ENCODE measurements around the gene EXOC1L.

The EXOC1L gene

GRCh38 chr4:55834086-55834795 is 14.7 kb downstream of the EXOC1L start:
- Histone ChIP-seq H3K4me3 (ENCODE audit: low read length, poor library complexity, severe bottlenecking) (no peak overlapping the region), H3K9me2 (replicated peaks; ENCODE audit: low read depth, low read length) (no peaks in the 10 kb centered on the region), H3K9me3 (ENCODE audit: insufficient read depth, low read depth, low read length) (no peaks in the 10 kb centered on the region), H3K4me1 (ENCODE audit: insufficient read depth, low read length, poor library complexity, severe bottlenecking) (no peaks in the 10 kb centered on the region), H3K27me3 (ENCODE audit: insufficient read depth, low read length, poor library complexity, severe bottlenecking) (peaks cover 11% of the 10 kb centered on the region), H3K36me3 (ENCODE audit: insufficient read depth, low read length) (no peaks in the 10 kb centered on the region), H3F3A (ENCODE audit: low read depth) (no peaks in the 10 kb centered on the region), H3K9ac (ENCODE audit: low read depth, low read length, poor library complexity, severe bottlenecking) (no peak overlapping the region), H3K4me2 (ENCODE audit: low read depth, low read length, poor library complexity, severe bottlenecking) (no peak overlapping the region), H4K20me1 (ENCODE audit: insufficient read depth, low read length, poor library complexity, severe bottlenecking) (no peaks in the 10 kb centered on the region), H3K79me2 (ENCODE audit: insufficient read depth, low read length) (no peaks in the 10 kb centered on the region), H2AFZ (ENCODE audit: low read length) (no peak overlapping the region)
- TF ChIP-seq EZH2phosphoT487 (IDR thresholded peaks at IDR 0.05; ENCODE audit: borderline replicate concordance) (no peak), CTCF (conservative IDR thresholded peaks at IDR 0.05; ENCODE audit: low read length) (no peak)

- no peak overlapping the region for H2AFZ ChIP-seq (ENCODE audit: low read length)
- no peak overlapping the region for H3K4me3 ChIP-seq (ENCODE audit: low read length, poor library complexity, severe bottlenecking)
- TF ChIP-seq CTCF (conservative IDR thresholded peaks at IDR 0.05; ENCODE audit: low read length), result no peak
- TF ChIP-seq EZH2phosphoT487 (IDR thresholded peaks at IDR 0.05; ENCODE audit: borderline replicate concordance), result no peak
- no peaks in the 10 kb centered on the region for H3K27me3 ChIP-seq (ENCODE audit: insufficient read depth, low read length, poor library complexity, severe bottlenecking)
- H3K4me1 ChIP-seq (ENCODE audit: insufficient read depth, low read length, poor library complexity, severe bottlenecking), result no peaks in the 10 kb centered on the region
- H4K20me1 ChIP-seq (ENCODE audit: insufficient read depth, low read length, poor library complexity, severe bottlenecking), result no peaks in the 10 kb centered on the region
- no peak overlapping the region for H3K4me2 ChIP-seq (ENCODE audit: low read depth, low read length, poor library complexity, severe bottlenecking)
- H3K36me3 ChIP-seq (ENCODE audit: insufficient read depth, low read length), result no peaks in the 10 kb centered on the region
- no peaks in the 10 kb centered on the region for H3F3A ChIP-seq (ENCODE audit: low read depth)
- no peaks in the 10 kb centered on the region for H3K9me2 ChIP-seq (replicated peaks; ENCODE audit: low read depth, low read length)
- H3K79me2 ChIP-seq (ENCODE audit: insufficient read depth, low read length), result no peaks in the 10 kb centered on the region
- H3K9me3 ChIP-seq (ENCODE audit: insufficient read depth, low read depth, low read length), result no peaks in the 10 kb centered on the region
- no peak overlapping the region for H3K9ac ChIP-seq (ENCODE audit: low read depth, low read length, poor library complexity, severe bottlenecking)
Measured at GRCh38 chr4:55837903-55838302, 18.3 kb downstream of the EXOC1L start.

GRCh38 chr4:55838356-55838755 is 18.8 kb downstream of the EXOC1L start:
- H3K79me2 ChIP-seq (ENCODE audit: insufficient read depth, low read length), result no peaks in the 10 kb centered on the region
- H3F3A ChIP-seq (ENCODE audit: low read depth), result no peaks in the 10 kb centered on the region
- no peak overlapping the region for H3K9ac ChIP-seq (ENCODE audit: low read depth, low read length, poor library complexity, severe bottlenecking)
- TF ChIP-seq CTCF (conservative IDR thresholded peaks at IDR 0.05; ENCODE audit: low read length) (no peak), EZH2phosphoT487 (IDR thresholded peaks at IDR 0.05; ENCODE audit: borderline replicate concordance) (no peak)
- H3K4me2 ChIP-seq (ENCODE audit: low read depth, low read length, poor library complexity, severe bottlenecking), result no peak overlapping the region
- no peaks in the 10 kb centered on the region for H3K9me2 ChIP-seq (replicated peaks; ENCODE audit: low read depth, low read length)
- no peaks in the 10 kb centered on the region for H3K9me3 ChIP-seq (ENCODE audit: insufficient read depth, low read depth, low read length)
- H3K4me1 ChIP-seq (ENCODE audit: insufficient read depth, low read length, poor library complexity, severe bottlenecking), result no peaks in the 10 kb centered on the region
- H3K27me3 ChIP-seq (ENCODE audit: insufficient read depth, low read length, poor library complexity, severe bottlenecking), result no peaks in the 10 kb centered on the region
- no peak overlapping the region for H3K4me3 ChIP-seq (ENCODE audit: low read length, poor library complexity, severe bottlenecking)
- H3K36me3 ChIP-seq (ENCODE audit: insufficient read depth, low read length), result no peaks in the 10 kb centered on the region
- no peaks in the 10 kb centered on the region for H4K20me1 ChIP-seq (ENCODE audit: insufficient read depth, low read length, poor library complexity, severe bottlenecking)
- no peak overlapping the region for H2AFZ ChIP-seq (ENCODE audit: low read length)
